ENCODE measurements around the gene PCMT1.
"Not testable (repeated sequence)": the region's sequence is repeated elsewhere in the genome, so short reads cannot be mapped to it uniquely, and the experiment has no call there.

Gene PCMT1

DNA sequence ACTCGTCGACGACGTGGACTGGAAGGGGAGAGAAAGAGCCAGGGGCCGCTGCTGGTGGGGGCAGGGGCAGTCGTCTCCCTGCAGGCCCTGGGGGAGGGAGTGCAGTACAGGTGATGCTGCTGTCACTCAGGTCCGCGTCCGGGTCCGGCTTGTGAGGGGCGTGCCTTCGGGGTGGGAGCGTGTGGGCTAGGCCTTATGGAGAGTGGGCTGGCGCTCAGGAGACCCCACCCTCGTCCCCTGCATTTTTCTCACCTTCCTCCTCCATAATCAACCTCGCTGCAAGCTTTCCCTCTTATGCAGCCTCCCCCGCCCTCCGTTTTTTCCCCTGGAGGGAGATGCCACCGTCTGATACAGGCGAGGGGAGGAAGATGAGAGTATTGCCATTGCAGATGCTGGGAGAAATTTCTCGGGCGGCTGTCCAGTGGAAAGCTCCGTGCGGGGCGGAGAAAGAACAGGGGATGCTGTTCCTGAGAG is 632 bp downstream of the PCMT1 start:
- DNase-seq (ENCODE audit: low spot score): peak; percentile 70

GRCh38 chr6:149751239-149751638 is 1.7 kb downstream of the PCMT1 start:
- no peak for DNase-seq (ENCODE audit: low spot score)

DNA sequence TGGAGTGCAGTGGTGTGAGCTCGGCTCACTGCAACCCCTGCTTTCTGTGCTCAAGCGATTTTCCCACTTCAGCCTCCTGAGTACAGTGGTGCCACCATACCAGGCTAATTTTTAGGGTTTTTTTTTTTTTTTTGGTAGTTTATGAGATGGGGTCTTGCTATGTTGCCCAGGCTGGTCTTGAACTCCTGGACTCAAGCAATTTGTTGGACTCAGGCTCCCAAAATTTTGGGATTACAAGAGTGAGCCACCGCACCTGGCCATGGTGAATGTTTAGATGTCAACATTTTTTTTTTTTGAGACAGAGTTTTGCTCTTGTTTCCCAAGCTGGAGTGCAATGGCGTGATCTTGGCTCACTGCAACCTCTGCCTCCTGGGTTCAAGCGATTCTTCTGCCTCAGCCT is 2.4 kb downstream of the PCMT1 start:
- DNase-seq (ENCODE audit: low spot score): not testable (repeated sequence)

DNA sequence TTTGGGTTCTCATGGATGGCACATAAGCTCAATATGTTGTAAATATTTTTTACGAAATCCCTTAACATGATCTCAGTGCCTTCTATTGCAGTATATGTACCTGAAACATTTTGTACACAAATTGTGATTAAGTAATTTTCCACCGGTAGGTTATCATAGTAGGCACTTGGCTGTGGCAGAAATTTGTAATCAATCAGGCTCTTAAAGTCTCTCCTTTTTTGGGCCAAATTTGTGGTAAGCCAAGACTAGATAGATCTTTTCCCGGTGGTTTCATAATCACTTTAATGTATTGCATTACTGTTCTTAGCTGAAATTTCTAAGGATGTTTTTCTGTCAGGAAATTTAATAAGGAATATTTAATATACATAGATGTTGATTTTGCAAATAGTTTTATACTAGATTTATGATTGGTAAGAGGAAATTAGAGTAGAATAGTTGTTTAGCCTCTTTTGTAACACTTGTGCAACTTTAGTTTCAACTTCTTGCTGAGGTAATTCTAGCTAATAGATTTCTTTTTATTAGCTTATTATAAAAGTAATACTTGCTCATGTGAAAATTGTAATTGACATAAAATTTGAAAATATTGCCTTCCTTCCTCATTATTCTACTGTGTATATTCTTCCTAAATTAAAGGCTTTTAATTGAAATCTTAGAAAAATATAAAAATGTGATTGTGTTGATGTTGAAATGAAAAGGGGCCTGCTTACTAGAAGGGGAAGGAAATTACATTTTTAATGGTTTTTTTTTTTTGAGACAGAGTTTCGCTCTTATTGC is 3.2 kb downstream of the PCMT1 start:
- no peak for DNase-seq (ENCODE audit: low spot score)

DNA sequence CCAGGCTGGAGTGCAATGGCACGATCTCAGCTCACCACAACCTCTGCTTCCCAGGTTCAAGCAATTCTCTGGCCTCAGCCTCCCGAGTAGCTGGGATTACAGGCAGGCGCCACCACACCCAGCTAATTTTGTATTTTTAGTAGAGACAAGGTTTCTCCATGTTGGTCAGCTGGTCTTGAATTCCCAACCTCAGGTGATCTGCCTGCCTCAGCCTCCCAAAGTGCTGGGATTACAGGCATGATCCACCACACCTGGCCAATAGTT is 3.8 kb downstream of the PCMT1 start:
- not testable (repeated sequence) for DNase-seq (ENCODE audit: low spot score)

DNA sequence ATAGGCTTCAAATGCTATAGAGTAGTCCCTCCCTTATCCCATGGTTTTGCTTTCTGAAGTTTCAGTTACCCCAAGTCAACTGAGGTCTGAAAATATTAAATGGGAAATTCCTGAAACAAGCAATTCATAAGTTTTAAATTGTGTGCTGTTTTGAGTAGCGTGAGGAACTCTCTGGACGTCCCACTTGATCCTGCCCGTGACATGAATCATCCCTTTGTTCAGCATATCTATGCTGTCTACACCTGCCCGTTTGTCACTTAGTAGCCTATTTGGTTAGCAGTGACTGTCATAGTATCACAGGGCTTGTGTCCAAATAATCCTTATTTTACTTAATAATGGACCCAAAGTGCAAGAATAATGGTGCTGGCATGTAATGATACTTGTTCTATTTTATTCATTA is 5.0 kb downstream of the PCMT1 start:
- no peak for DNase-seq (ENCODE audit: low spot score)

- DNase-seq (ENCODE audit: low spot score): no peak
These were observed 6.0 kb downstream of the PCMT1 start for GRCh38 chr6:149755300-149756260.

DNA sequence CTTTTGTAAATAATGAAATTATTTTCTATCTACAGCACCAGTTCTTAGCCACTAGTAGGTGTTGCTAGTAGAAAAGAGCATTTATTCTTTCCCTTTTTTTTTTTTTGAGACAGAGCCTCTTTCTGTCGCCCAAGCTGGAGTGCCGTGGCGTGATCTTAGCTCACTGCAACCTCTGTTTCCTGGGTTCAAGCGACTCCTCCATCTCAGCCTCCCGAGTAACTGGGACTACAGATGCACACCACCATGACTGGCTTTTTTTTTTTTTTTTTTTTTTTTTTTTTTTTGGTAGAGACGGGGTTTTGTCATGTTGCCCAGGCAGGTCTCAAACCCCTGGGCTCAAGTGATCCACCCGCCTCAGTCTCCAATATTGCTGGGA is 6.7 kb downstream of the PCMT1 start:
- DNase-seq (ENCODE audit: low spot score): no peak

DNA sequence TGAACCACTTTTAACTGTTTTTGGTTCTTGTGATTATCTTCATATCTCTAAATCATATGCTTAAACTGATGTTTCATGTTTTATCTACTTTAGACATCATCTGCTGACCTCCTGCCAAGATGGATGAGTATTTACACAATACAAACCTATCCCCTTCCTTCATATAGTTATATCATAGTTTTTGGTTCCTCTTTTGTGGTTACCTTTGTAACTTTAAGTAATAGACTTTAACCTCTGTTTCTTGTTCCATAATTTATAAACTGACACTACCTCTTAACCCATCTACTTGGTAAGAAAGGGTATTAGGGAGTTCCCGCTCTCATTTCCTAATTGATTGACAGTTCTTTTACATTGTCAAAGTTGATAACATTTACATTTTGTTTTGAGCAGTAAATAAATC is 11.9 kb downstream of the PCMT1 start:
- no peak for DNase-seq (ENCODE audit: low spot score)

GRCh38 chr6:149763866-149764265 is 14.3 kb downstream of the PCMT1 start:
- no peak for DNase-seq (ENCODE audit: low spot score)

DNA sequence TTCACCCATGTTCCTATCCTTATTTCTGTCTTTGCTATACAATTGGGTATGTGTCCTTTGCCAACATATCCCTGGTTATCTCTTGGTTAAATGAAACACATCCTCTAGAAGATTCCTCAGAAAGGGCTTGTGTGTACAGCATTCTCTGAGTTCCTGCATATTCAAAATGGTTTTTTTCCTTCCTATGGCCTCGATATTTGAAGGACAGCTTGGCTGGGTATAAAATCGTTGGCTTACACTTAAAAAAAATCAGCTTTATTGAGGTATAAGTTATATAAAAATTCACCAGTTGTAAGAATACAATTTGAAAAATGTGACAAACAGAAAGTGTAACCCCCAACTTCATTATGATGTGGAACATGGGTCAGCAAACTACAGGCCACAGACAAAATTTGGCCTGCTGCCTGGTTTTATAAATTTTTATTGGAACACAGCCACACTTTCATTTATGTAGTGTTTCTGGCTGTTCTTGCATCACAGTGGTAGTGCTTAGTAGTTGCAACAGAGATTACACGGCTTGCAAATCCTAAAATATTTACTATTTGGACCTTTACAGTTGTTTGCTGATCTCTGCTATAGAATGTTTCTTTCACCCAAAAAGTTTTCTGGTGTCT is 16.7 kb downstream of the PCMT1 start:
- no peak for DNase-seq (ENCODE audit: low spot score)

- no peak for DNase-seq (ENCODE audit: low spot score)
These were observed 20.1 kb downstream of the PCMT1 start for GRCh38 chr6:149769676-149770075.

GRCh38 chr6:149771185-149771584 is 21.6 kb downstream of the PCMT1 start:
- no peak for DNase-seq (ENCODE audit: low spot score)

- no peak for DNase-seq (ENCODE audit: low spot score)
These were observed 22.4 kb downstream of the PCMT1 start for GRCh38 chr6:149771925-149772324.

DNA sequence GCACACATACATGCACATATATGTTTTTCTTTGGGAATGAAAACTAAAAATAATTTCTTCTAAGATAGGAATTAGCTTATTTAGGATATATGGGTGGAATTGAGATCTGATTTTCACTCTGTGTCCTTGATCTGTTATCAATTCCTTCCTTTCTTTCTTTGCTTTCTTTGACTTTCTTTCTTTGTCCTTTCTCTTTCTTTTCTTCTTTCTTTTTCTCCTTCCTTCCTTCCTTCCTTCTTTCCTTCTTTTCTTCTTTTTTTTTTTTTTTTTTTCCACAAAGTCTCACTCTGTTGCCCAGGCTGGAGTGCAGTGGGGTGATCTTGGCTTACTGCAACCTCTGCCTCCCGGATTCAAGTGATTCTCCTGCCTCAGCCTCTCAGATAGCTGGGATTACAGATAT is 28.1 kb downstream of the PCMT1 start:
- DNase-seq (ENCODE audit: low spot score): no peak

GRCh38 chr6:149779644-149779963 is 30.1 kb downstream of the PCMT1 start:
- DNase-seq (ENCODE audit: low spot score): no peak

DNA sequence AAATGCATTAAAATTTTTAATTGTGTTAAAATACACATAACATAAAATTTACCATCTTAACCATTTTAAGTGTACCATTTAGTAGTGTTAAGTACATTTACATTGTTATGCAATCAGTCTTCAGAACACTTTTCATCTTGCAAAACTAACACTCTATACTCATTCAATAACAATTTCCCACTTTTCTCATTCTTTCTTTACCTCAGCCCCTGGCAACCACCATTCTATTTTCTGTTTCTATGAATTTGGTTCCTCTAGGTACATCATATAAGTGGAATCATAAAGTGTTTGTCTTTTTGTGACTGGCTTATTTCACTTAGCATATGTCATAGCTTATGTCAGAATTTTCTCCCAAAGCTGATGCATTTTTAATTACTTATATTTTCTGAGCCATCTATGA is 32.2 kb downstream of the PCMT1 start:
- DNase-seq (ENCODE audit: low spot score): no peak

DNA sequence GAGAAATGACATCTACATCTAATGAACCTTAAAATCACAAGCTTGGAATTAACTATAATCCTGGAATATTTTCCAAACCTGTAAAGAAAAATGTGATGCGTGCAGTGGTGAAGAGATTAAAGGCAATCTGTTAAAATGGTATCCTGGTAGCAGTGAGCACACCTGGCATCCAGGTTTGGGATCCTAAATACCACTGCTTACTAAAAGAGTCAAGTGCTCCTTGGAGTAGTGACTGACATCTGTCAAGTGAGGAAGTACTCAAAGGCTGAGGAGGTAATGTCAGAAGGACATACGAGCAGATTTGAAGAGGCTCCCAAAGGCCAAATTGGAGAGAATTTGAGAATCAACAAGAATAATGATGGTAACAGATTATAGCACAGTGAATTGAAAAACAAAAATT is 32.8 kb downstream of the PCMT1 start:
- DNase-seq (ENCODE audit: low spot score): no peak

- no peak for DNase-seq (ENCODE audit: low spot score)
These were observed 34.0 kb downstream of the PCMT1 start for GRCh38 chr6:149783551-149783950.

DNA sequence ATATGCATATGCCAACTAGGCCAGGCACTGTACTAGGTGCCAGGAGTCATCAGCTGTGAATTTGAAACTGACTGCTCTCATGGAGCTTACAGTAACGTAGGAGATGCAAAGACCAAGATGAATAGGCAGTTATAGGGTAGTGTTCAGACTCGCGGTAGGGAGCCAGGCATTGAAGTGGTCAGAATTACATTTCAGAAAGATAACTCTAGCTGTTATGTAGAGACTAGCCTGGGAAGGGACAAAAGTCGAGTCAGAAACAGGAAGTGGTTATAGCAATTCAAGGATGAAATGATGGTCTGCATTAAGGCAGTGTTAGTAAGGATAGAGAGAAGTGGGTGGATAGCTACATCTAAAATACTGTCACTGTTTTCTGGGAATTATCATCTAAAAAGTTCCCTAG is 56.6 kb downstream of the PCMT1 start:
- DNase-seq (ENCODE audit: low spot score): no peak

DNA sequence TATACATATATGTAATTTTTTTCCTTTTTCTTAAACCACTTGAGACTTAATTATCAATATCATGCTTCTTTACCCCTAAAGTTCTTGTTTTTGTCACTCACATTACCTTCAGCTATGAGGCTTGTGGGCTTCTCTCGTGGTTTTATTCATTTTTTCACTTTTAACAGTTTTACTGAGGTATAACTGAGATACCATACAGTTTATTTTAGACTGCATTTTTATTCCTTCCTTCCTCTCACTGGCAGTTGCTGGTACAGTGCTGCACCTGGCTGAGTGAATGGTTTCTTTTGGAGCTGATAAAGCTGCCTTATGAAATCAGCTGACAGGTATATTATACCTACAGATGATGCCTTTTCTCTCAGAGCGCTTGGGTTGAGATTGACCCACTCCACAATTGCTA is 60.3 kb downstream of the PCMT1 start:
- no peak for DNase-seq (ENCODE audit: low spot score)

DNA sequence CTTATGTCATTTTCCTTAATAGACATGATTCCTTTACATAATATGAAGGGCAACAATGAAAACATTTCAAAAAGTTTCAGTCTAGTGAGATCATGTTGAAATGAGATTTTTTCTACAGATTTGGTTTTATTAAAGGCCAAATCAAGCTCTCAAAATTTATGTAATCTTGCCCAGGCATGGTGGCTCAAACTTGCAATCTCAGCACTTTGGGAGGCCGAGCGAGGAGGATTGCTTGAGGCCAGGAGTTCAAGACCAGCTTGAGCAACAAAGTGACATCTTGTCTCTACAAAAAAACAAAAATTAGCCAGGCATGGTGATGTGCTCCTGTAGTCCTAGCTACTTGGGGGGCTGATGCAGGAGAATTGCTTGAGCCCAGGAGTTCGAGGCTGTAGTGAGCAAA is 63.8 kb downstream of the PCMT1 start:
- DNase-seq (ENCODE audit: low spot score): no peak

DNA sequence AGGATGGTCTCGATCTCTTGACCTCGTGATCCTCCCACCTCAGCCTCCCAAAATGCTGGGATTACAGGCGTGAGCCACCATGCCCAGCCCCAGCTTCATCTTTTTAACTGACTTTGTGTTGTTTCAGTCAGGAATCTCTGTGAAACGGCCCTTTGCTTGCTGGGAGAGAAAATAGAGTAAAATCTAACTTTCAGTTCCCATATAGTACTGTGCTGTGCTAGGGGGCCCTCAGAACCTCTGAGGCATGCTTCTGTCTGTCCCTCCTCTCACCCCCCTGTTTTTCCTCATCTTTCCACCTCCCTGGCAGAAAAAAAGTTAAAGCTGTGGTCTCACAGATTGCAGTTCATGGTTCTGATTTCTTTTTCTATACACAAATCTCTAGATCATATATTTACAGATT is 66.2 kb downstream of the PCMT1 start:
- no peak for DNase-seq (ENCODE audit: low spot score)
